GM20431 (cell line): Measurements from ENCODE around the gene BBS12.
"Not testable (repeated sequence)": the region's sequence is repeated elsewhere in the genome, so short reads cannot be mapped to it uniquely, and the experiment has no call there.

Source experiments
- in situ Hi-C: fragments of 300-500 bp; cut with MseI, MboI; formaldehyde crosslinking; loops from one replicate; pipeline ENCODE4 v1.15.0; 2020; ENCODE audit warnings: low sequenced_read_pairs; ENCODE audit not compliant: unreplicated experiment

The BBS12 gene

GRCh38 chr4:122762966-122763716 is 30.6 kb downstream of the BBS12 start:
- in situ Hi-C loops = no loop called here

GRCh38 chr4:122764071-122764820 is 31.7 kb downstream of the BBS12 start:
- in situ Hi-C loops = no loop called here

DNA sequence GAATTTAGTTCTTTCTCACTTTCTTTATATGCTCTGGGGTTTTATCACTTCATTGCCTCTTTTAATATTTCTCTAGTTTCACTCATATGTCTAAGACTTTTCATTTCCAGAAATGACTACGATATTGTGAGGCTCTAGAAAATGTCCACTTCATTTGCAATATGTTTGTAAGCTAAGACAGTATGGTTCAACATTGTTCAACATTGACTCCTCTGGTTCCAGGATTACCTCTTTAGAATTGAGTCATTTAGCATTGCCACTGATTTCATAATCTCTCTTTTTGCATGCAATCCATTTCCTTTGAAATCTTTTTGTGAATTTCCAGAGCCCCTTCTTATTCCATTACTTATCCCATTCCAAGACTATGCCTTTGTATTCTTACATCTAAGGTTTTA is 32.3 kb downstream of the BBS12 start:
- in situ Hi-C loops = no loop called here

DNA sequence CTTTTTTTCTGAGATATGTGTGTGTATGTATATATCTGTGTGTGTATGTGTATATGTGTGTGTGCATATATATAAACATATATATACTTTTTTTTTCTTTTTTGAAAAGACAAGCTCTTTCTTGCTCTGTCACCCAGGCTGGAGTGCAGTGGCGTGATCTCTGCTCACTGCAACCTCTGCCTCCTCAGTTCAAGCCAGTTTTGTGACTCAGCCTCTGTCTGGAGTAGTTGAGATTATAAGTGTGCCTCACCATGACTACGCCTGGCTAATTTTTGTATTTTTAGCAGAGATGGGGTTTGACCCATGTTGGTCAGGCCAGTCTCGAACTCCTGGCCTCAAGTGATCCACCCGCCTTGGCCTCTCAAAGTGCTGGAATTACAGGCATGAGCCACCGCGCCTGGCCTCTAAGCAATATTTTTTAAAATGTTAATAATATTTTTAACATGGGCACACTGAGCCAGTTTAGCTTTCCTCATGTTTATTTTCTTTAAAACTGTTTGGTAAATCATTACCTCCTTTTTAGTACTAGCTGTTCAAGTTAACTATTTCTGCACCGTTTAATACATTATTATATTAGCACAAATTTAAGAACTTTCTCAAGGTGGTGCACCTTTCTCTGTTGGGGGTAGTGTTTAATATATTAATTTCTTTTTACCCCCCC is 33.3 kb downstream of the BBS12 start:
- in situ Hi-C loops = no loop called here

- in situ Hi-C loops = no loop called here
Observed at GRCh38 chr4:122766353-122766705, 33.8 kb downstream of the BBS12 start.

DNA sequence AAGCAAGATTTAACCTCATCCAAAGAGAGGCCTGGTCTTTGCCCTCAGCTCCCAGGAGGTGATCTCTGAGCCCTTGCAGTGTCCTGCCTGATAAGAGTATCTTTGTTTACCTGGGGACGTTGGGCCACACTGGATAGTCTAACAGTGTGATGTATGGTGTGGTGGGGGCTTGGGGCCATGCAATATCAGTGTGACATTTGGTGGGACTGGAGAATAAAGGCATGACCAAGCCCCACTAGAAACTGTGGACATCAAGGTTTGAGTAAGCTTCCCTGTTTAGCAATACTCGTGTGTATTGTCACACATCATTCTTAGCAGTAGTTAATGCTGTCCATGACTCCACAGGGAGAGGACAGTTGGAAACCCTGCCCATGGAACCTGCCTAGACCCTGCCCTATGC is 34.4 kb downstream of the BBS12 start:
- in situ Hi-C loops = no loop called here

GRCh38 chr4:122771724-122772123 is 39.2 kb downstream of the BBS12 start:
- in situ Hi-C loops = no loop called here

GRCh38 chr4:122772311-122772710 is 39.8 kb downstream of the BBS12 start:
- in situ Hi-C loops = no loop called here

- in situ Hi-C loops = no loop called here
Observed at GRCh38 chr4:122772986-122773385, 40.5 kb downstream of the BBS12 start.

DNA sequence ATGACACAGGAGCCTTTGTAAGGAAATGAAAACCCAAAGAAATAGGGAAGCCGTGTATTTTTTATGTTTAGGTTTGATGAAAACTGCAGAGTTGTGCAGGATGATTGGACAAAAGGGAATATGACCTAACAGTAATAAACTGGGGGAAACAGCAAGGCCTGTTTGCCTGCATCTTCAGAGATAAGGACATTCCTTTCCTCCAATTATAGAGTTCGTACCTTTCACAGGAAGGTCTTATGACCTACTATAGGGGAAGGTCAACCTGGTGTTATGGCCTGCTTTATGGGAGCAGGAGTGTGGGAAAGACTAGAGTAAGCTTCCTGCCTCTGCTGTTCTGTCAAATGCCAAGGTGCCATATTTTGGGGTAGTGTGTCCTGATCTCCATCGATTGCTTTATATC is 42.5 kb downstream of the BBS12 start:
- in situ Hi-C loops = no loop called here

DNA sequence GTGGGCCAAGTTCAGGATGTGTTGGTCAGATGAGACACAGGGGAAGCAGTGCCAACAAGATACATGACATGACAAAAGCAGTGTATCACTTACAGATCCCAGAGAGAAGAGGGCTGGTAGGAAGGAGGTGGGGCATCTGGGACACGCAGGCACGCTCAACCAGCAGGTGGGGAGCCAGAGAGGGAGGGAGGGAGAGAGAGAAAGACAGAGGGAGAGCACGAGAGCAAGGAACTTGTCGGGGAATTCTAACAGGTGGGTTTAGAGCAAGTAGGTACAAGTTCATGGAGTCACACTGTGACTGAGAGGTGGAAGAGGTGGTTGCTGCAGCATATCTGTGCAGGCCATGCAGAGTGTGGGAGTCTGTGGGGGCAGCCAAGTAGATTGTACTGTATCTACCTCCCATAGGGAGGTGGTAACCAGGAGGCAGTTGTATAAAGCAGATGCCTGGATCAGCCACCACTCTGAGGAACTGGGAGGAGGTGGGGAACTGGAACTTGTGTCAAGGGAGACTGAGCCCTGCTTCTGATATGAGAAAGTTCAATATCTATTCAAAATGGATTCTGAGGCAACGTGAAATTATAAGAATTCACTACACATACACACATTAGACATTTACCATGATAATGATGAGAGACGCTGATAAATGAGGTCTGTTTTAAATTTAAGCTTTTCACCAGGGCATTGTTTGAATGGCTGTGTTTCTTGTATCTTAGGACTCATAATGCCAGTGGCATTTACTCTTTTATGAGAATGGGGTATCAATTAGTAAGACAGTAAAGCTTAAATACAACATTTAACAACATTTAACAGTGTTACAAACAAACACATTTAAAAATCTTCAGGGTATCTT is 43.7 kb downstream of the BBS12 start:
- in situ Hi-C loops = no loop called here

DNA sequence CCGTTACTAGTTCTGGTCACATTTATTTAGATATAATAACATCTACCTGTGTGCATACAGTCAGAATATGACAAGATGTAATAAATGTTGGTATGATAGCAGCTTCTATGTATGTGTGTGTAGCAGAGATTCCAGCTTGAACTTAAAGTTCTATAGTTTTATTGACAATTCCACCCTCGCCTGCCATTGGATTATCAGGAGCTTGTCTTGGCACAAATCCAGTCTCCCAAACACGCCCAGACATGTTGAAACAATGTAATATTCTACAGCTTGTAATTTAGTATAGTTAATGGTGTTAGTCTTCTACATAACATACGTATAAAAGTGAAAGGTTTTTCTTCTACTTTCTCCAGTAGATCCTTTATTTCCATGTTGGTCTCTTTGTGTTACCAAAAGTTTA is 44.4 kb downstream of the BBS12 start:
- in situ Hi-C loops = no loop called here

DNA sequence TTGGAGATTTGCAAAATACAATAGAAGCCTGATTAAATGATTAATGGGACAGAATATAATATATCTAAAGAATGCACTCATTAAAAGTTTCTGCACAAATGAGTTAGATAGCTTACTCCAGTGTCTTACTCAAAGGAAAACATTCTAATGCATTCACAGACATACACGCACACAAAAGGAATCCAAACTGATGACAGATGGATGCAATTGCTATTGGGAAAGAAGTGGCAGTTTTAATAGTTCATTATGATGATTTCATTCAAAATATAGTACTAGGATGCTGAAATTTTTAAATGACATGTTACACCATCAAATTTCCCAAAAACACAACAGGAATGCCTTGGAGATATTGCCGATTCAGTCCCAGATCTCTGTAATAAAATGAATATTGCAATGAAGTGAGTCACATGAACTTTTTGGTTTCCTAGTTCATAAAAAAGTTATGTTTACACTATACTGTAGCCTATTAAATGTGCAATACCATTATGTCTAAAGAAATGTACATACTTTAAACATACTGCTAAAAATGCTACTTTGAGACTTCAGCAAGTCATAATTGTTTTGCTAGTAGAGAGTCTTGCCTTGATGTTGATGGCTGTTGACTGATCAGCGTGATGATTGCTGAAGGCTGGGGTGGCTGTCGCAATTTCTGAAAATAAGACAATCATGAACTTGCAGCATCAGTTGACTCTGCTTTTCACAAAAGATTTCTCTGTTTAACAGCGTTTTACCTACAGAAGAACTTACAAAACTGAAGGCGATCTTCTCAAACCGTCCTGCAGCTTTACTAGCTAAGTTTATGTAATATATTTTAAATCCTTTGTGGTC is 45.6 kb downstream of the BBS12 start:
- in situ Hi-C loops = no loop called here

DNA sequence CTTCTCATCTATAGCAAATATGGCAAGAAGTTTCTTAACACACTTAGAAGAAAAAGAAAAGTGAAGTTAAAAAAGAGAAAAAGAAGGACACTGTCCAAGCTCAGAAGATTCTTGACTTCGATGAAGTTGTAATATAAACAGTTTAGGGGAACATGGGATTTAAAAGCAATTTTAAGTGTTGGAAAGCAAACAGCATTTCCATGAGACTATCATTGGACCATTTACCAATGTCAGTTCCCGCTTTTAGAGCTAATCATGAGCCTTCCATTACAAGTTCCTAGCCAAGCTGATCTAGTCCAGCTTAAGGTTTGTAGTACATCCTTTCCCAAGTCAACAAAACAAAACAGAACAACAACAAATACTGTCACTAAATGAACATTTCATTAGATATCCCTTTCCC is 49.0 kb downstream of the BBS12 start:
- in situ Hi-C loops = no loop called here

DNA sequence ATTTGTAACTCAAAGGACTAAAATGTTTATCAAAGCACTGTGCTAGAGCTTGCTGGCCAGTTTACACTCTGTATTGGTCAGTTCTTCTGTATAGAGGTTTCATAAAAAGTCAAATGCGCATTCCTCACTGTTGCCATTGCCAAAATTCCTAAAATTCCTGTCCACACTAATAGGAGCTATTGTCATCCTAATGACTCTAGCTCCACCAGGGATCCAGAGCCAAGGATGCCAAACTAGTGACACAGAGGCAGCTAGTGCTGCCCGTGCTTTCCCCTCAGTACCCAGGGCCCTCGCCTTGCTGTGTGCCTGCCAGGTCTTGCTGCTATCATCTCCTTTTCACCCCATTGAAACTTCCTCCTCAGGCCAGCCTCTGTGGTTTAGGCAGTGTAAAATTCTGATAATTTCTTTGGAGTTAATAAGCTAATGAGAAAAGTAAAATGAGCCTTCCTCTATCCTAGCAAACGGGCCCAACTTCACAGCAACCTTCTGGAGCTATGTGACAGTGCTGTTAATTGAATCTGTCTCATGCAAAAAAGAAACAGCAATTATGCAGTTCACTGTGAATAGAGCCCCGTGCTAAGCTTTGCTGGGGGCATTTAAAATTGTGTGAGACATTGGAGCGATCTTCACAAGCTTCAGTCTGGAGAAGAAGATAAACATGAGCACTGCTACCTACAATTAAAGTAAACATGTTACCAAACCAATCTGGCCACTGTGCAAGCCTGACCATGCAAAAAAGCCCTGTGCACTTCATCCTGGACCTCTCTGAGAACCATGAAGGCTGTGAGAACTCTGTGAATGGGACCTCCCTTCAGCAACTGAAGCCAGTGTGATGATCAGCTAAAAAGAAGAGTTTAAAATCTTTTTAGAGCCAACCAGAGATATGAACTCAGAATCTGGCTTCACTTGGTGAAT is 51.1 kb downstream of the BBS12 start:
- in situ Hi-C loops = no loop called here

- in situ Hi-C loops = no loop called here
Observed at GRCh38 chr4:122784261-122784660, 51.8 kb downstream of the BBS12 start.

DNA sequence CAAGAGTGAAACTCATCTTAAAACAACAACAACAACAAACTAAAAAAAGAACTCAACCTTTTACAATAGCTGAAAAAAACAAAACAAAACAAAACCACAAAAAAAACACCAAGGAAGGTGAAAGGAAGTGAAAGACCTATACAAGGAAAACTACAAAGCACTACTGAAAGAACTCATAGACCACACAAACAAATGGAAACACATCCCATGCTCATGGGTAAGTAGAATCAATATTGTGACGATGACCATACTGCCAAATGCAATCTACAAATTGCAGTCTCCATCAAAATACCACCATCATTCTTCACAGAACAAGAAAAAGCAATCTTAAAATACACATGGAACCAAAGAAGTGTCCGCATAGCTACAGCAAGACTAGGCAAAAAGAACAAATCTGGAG is 52.6 kb downstream of the BBS12 start:
- in situ Hi-C loops = no loop called here

DNA sequence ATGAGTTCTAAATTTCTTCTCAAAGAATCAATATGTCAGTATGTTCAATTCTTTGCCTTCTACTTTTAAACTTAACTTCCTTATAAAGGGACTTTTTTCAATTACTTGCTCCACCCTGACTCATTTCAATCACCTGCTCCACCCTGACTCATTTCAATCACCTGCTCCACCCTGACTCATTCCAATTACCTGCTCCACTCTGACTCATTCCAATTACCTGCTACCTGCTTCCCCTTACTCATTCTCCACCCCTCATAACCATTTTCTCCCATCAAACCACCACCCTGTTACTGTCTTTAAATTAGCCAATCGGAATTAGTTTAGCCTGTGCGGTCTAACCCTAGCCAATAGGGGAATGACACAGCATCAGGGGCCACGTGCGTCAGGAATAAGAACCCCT is 53.8 kb downstream of the BBS12 start:
- in situ Hi-C loops = not testable (repeated sequence)

- in situ Hi-C loops = not testable (repeated sequence)
Observed at GRCh38 chr4:122786920-122787319, 54.4 kb downstream of the BBS12 start.
